OCI-LY7 (cell line): ENCODE results near the gene A2M. TPM values are rescaled to one million over a fixed set of nuclear protein-coding genes. Genes with fewer than 3 reads are reported as not detected.

Experiments used
- Bru-seq: library from RNA; stranded (reverse); fragments of 400-500 nt; gene quantifications from one replicate; lab custom pipeline; 2021; lab: Mats Ljungman, UMichigan
- BruChase-seq, 2 experiments: library from RNA; stranded (reverse); fragments of 400-500 nt; gene quantifications; one replicate each; lab custom pipeline; 2021; lab: Mats Ljungman, UMichigan
- BruUV-seq: library from RNA; stranded (reverse); fragments of 400-500 nt; replicated peaks from 2 replicates; lab custom pipeline; 2021; lab: Mats Ljungman, UMichigan
- CTCF ChIA-PET: fragments of 300-600 bp; sonication (Branson Sonifier 250); formaldehyde crosslinking; loops from one replicate; lab custom pipeline; 2022; ENCODE audit warnings: antibody characterized with exemption; ENCODE audit not compliant: unreplicated experiment; lab: Charles Lee
- POLR2A ChIA-PET: fragments of 300-600 bp; sonication (Branson Sonifier 250); formaldehyde crosslinking; loops from one replicate; lab custom pipeline; 2022; ENCODE audit warnings: antibody characterized with exemption; lab: Charles Lee
- DNase-seq: peaks from one replicate; pipeline ENCODE4 v3.0.0-alpha.2; 2015; ENCODE audit warnings: low spot score
- H2AFZ ChIP-seq: fragments of 200-600 bp; sonication (generic), shearing (Covaris generic); 2 replicates; pipeline ENCODE4 v1.6.1; 2014; ENCODE audit warnings: mild to moderate bottlenecking, antibody characterized with exemption, low read length, moderate library complexity
- H3K27ac ChIP-seq: fragments of 200-600 bp; sonication (generic); 2 replicates; pipeline ENCODE4 v1.5.1; 2014; ENCODE audit warnings: mixed run types, low read depth, mild to moderate bottlenecking, moderate library complexity, low read length, inconsistent platforms; ENCODE audit not compliant: poor library complexity, severe bottlenecking
- H3K36me3 ChIP-seq: fragments of 200-600 bp; sonication (generic); 2 replicates; pipeline ENCODE4 v1.6.1; 2014; ENCODE audit warnings: mild to moderate bottlenecking, antibody characterized with exemption, low read length, moderate library complexity, mixed read lengths; ENCODE audit not compliant: insufficient read depth
- H3K4me1 ChIP-seq: fragments of 200-600 bp; sonication (generic); 2 replicates; pipeline ENCODE4 v1.5.1; 2014; ENCODE audit warnings: mild to moderate bottlenecking, low read length; ENCODE audit not compliant: insufficient read depth, poor library complexity, severe bottlenecking
- H3K4me2 ChIP-seq: fragments of 200-600 bp; sonication (generic); 2 replicates; pipeline ENCODE4 v1.6.1; 2014; ENCODE audit warnings: mild to moderate bottlenecking, low read length
- H3K4me3 ChIP-seq: fragments of 200-600 bp; sonication (generic); 2 replicates; pipeline ENCODE4 v1.5.1; 2014; ENCODE audit warnings: mild to moderate bottlenecking, low read depth, low read length; ENCODE audit not compliant: poor library complexity, severe bottlenecking
- H3K79me2 ChIP-seq: fragments of 200-600 bp; sonication (generic); 2 replicates; pipeline ENCODE4 v1.6.1; 2016; ENCODE audit warnings: low read depth, mild to moderate bottlenecking, low read length, moderate library complexity, mixed read lengths; ENCODE audit not compliant: insufficient read depth
- H3K9me2 ChIP-seq: fragments of 200-600 bp; sonication (generic); 2 replicates; pipeline ENCODE4 v1.6.1; 2016; ENCODE audit warnings: mild to moderate bottlenecking, low read length, mixed read lengths; ENCODE audit not compliant: insufficient read depth
- H3K9me3 ChIP-seq: fragments of 200-600 bp; sonication (generic); 2 replicates; pipeline ENCODE4 v1.6.1; 2014; ENCODE audit warnings: mild to moderate bottlenecking, mixed run types, low read length, mixed read lengths
- H4K20me1 ChIP-seq: fragments of 200-600 bp; sonication (generic); 2 replicates; pipeline ENCODE4 v1.6.1; 2014; ENCODE audit warnings: mild to moderate bottlenecking, antibody characterized with exemption, low read length, moderate library complexity, mixed read lengths; ENCODE audit not compliant: insufficient read depth
- CTCF ChIP-seq: fragments of 200-600 bp; sonication (generic); conservative IDR thresholded peaks from 2 replicates; pipeline ENCODE4 v1.5.1; 2014; ENCODE audit warnings: mild to moderate bottlenecking, antibody characterized with exemption, low read length, moderate library complexity, mixed read lengths
- EZH2phosphoT487 ChIP-seq: fragments of 200-600 bp; sonication (generic); IDR thresholded peaks from 2 replicates; pipeline ENCODE4 v1.6.1; 2018; ENCODE audit warnings: low read depth, borderline replicate concordance, mild to moderate bottlenecking, mixed run types, antibody characterized with exemption, low read length, moderate library complexity, mixed read lengths
- intact Hi-C: fragments of 100-400 bp; cut with micrococcal nuclease; formaldehyde crosslinking; loops from one replicate; pipeline ENCODE4 v1.10.0; 2022; ENCODE audit not compliant: unreplicated experiment
- long read RNA-seq: library from polyadenylated mRNA; stranded (forward); transcript quantifications from one replicate; pipeline ENCODE4 v2.0.0, GENCODE V29; 2022
- total RNA-seq, 2 experiments: library from RNA; depleted of rRNA in 1 of 2; stranded (reverse); fragments of >200 nt in 1 of 2; shearing (Covaris generic) in 1 of 2; gene quantifications; 2 replicates each; pipeline ENCODE4 v1.2.3, GENCODE V29; 2014 to 2022

A2M gene
- total RNA-seq (2014; rRNA removed; shearing (Covaris generic)) (not detected in 2 replicates), total RNA-seq (2022) (not detected in 2 replicates), Bru-seq, nascent RNA (percentile 3 among the genes with signal in this experiment), BruChase-seq, experiment 1, labeled RNA remaining after a 6-hour chase (not detected), BruChase-seq, experiment 2, labeled RNA remaining after a 2-hour chase (percentile 2 among the genes with signal in this experiment)
- long read RNA-seq, partial matches to known transcripts: 0 of 5 reads
- long read RNA-seq, other reads (novel, unspliced or antisense): 5 of 5 reads

DNA sequence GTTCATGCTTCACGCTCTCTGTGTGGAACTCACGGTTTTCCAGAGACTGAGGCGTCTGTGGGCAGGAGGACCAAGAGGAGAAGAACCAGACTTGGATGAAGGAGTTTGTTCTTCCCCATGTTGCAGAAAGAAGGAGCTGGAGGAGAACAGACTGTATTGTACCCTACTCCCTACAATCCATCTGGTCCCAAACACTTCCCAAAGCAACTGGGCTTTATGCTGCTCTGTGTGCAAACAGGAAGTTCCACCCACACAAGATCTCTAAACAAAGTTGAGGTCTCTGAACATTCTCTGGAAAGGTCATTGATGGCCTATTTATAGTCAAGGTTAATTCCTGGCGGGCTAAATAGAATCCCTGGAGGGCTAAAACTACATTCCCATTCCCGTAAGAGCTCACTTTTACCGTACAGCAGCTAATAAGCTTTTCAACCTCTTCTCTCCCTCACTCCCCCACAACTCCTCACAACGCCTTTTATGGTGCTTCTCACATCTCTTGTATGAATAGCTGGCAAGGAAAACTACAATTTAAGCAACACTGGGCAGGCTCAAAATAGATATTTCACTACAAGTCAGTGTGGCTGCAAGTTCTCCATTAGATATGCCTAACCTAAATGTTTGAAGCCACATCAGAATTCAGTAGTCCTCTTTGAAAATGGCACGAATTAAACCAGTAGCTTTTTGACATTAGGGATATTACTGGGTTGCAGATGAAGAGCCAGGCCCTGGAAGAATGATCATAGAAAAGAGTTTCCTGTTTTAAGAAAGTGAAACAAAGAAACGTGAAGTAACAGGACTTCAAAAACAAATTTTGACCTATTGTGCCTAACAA, at the start of gene A2M:
Gene A2M, minus strand, starts transcription at position 189 of the 829 bp plus-strand sequence. Its CDS starts 70 bp downstream, at position 119.
- Histone ChIP-seq H3K9me2 (no peaks in the 10 kb centered on the region), H4K20me1 (no peaks in the 10 kb centered on the region), H3K4me2 (no peak within 1 kb of the TSS), H3K4me3 (no peak within 1 kb of the TSS), H2AFZ (no peak within 1 kb of the TSS; the same call in 1 of the 2 replicates), H3K4me1 (no peaks in the 10 kb centered on the region), H3K9me3 (no peaks in the 10 kb centered on the region), H3K79me2 (no peaks in the 10 kb centered on the region), H3K27ac (no peak within 1 kb of the TSS), H3K36me3 (no peaks in the 10 kb centered on the region)
- POLR2A ChIA-PET: interaction anchor here (0.7 to 1.2 kb wide), 4 partner anchors 9 to 350 kb away, joined by 3 read pairs; no protein-coding TSS in a partner anchor
- intact Hi-C loops: no loop called here
- BruUV-seq: no TSS peak
- CTCF ChIA-PET: no interaction called here
- no peak for TF ChIP-seq EZH2phosphoT487
- no peak for TF ChIP-seq CTCF
- DNase-seq: no peak

DNA sequence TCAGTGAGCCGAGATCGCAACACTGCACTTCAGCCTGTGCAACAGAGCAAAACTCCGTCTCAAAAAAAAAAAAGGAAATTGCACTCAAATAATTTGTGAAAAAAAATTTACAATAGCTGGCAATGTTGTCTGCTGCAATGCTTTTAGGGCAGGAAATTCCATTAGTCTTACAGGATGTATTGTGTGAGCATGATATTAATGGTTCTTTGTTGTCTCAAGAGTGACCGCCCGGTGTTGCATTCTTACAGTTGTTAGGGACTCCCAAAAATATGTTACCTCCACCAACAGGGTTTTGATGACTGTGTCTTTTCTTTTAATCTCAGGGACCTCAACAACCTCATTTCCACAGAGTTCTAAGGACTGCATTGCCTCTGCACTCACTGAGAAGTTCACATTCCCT, 47.7 kb upstream of the A2M start:
- no peaks in the 10 kb centered on the region for H3K9me2 ChIP-seq
- POLR2A ChIA-PET: interaction anchor here (1.1 to 1.2 kb wide), 2 partner anchors 18 to 52 kb away, joined by 3 read pairs; no protein-coding TSS in a partner anchor
- CTCF ChIA-PET: no interaction called here
- no peaks in the 10 kb centered on the region for H3K9me3 ChIP-seq
- no TSS peak for BruUV-seq
- intact Hi-C loops: no loop called here
- DNase-seq: no peak
- no peaks in the 10 kb centered on the region for H3K79me2 ChIP-seq
- no peak overlapping the region for H2AFZ ChIP-seq
- no peaks in the 10 kb centered on the region for H3K4me1 ChIP-seq
- H3K36me3 ChIP-seq: no peaks in the 10 kb centered on the region
- H3K4me3 ChIP-seq: no peak overlapping the region
- H4K20me1 ChIP-seq: no peaks in the 10 kb centered on the region
- TF ChIP-seq CTCF (no peak), EZH2phosphoT487 (no peak)
- H3K27ac ChIP-seq: no peak overlapping the region
- H3K4me2 ChIP-seq: no peak overlapping the region
